Memory B cell (primary cell): Measurements from ENCODE around the gene TMEM130.
"Not testable (repeated sequence)": the region's sequence is repeated elsewhere in the genome, so short reads cannot be mapped to it uniquely, and the experiment has no call there.

Source experiments
- ATAC-seq: fragments of 150-1000 bp; cut with Tn5 transposase; 2 replicates; pipeline ENCODE4 v1.10.0; 2021; ENCODE audit warnings: low read depth, mild to moderate bottlenecking, moderate library complexity
- DNase-seq, 2 donors: peaks; one replicate each; pipeline ENCODE4 v3.0.0; 2022; ENCODE audit warnings: low spot score in 2 of 2
- H3K27ac Mint-ChIP-seq: one replicate; pipeline ENCODE4 v1.8.0; 2022; ENCODE audit warnings: mild to moderate bottlenecking, moderate library complexity, mixed read lengths
- H3K27me3 Mint-ChIP-seq: one replicate; pipeline ENCODE4 v1.8.0; 2022; ENCODE audit warnings: mixed read lengths
- H3K36me3 Mint-ChIP-seq: one replicate; pipeline ENCODE4 v1.8.0; 2022; ENCODE audit warnings: mild to moderate bottlenecking, mixed read lengths
- H3K4me1 Mint-ChIP-seq: one replicate; pipeline ENCODE4 v1.8.0; 2022; ENCODE audit warnings: mixed read lengths
- H3K4me3 Mint-ChIP-seq: one replicate; pipeline ENCODE4 v1.8.0; 2022; ENCODE audit warnings: mild to moderate bottlenecking, moderate library complexity, mixed read lengths
- H3K9me3 Mint-ChIP-seq: one replicate; pipeline ENCODE4 v1.8.0; 2022; ENCODE audit warnings: mixed read lengths

The TMEM130 gene

GRCh38 chr7:98884416-98884815 lies 14.6 kb upstream of the TMEM130 start:
- H3K27ac Mint-ChIP-seq = no peak overlapping the region
- H3K36me3 Mint-ChIP-seq = peaks cover 11% of the 10 kb centered on the region

GRCh38 chr7:98881561-98882315 lies 11.9 kb upstream of the TMEM130 start:
- peaks cover 3% of the 10 kb centered on the region for H3K36me3 Mint-ChIP-seq
- H3K4me1 Mint-ChIP-seq = peaks cover 8% of the 10 kb centered on the region
- no peak overlapping the region for H3K27ac Mint-ChIP-seq
- no peaks in the 10 kb centered on the region for H3K9me3 Mint-ChIP-seq
- ATAC-seq (no peak), DNase-seq (no peak)
- no peak overlapping the region for H3K4me3 Mint-ChIP-seq
- H3K27me3 Mint-ChIP-seq = no peaks in the 10 kb centered on the region

More at GRCh38 chr7:98884416-98884815, 14.6 kb upstream of the TMEM130 start:
- Mint-ChIP-seq H3K4me1 (peaks cover 9% of the 10 kb centered on the region), H3K9me3 (no peaks in the 10 kb centered on the region), H3K4me3 (no peak overlapping the region), H3K27me3 (no peaks in the 10 kb centered on the region)
- no peak for DNase-seq
- no peak for ATAC-seq

- Mint-ChIP-seq H3K27me3 (peaks cover 1% of the 10 kb centered on the region), H3K36me3 (peaks cover 3% of the 10 kb centered on the region), H3K4me1 (peaks cover 8% of the 10 kb centered on the region), H3K4me3 (peak overlapping the region; percentile 91), H3K27ac (no peak overlapping the region), H3K9me3 (no peaks in the 10 kb centered on the region)
- no peak for DNase-seq
- no peak for ATAC-seq
Measured at GRCh38 chr7:98880485-98880884, 10.7 kb upstream of the TMEM130 start.

GRCh38 chr7:98879979-98880315 lies 10.1 kb upstream of the TMEM130 start:
- ATAC-seq = no peak
- Mint-ChIP-seq H3K4me1 (peaks cover 8% of the 10 kb centered on the region), H3K27ac (peak overlapping the region; percentile 78), H3K9me3 (no peaks in the 10 kb centered on the region), H3K36me3 (peaks cover 3% of the 10 kb centered on the region), H3K27me3 (peaks cover 2% of the 10 kb centered on the region), H3K4me3 (peak overlapping the region; percentile 91)
- no peak for DNase-seq

GRCh38 chr7:98879198-98879978 lies 9.6 kb upstream of the TMEM130 start:
- peaks cover 2% of the 10 kb centered on the region for H3K27me3 Mint-ChIP-seq
- ATAC-seq (peak; percentile 78), DNase-seq (peak; percentile 50 to 60)
- H3K36me3 Mint-ChIP-seq = peaks cover 3% of the 10 kb centered on the region
- no peaks in the 10 kb centered on the region for H3K9me3 Mint-ChIP-seq
- H3K4me3 Mint-ChIP-seq = peak overlapping the region; percentile 91
- H3K27ac Mint-ChIP-seq = peak overlapping the region; percentile 78
- H3K4me1 Mint-ChIP-seq = peaks cover 8% of the 10 kb centered on the region

GRCh38 chr7:98878365-98879197 lies 8.8 kb upstream of the TMEM130 start, which contains the start of gene TRRAP:
TSS of gene TRRAP (plus strand) at chr7:98878532. CDS start at chr7:98881151, 2,619 bp downstream.
- Mint-ChIP-seq H3K4me1 (peaks cover 6% of the 10 kb centered on the region), H3K4me3 (peak within 1 kb of the TSS; percentile 91), H3K27ac (peak within 1 kb of the TSS; percentile 78), H3K27me3 (peaks cover 2% of the 10 kb centered on the region), H3K9me3 (no peaks in the 10 kb centered on the region), H3K36me3 (no peaks in the 10 kb centered on the region)
- DNase-seq (peak; percentile 71 to 88), ATAC-seq (peak; percentile 71)

GRCh38 chr7:98877692-98878364 lies 8.0 kb upstream of the TMEM130 start:
- H3K4me3 Mint-ChIP-seq = peak overlapping the region; percentile 73
- H3K9me3 Mint-ChIP-seq = no peaks in the 10 kb centered on the region
- DNase-seq (no peak), ATAC-seq (no peak)
- H3K36me3 Mint-ChIP-seq = no peaks in the 10 kb centered on the region
- H3K4me1 Mint-ChIP-seq = peaks cover 6% of the 10 kb centered on the region
- peaks cover 2% of the 10 kb centered on the region for H3K27me3 Mint-ChIP-seq
- H3K27ac Mint-ChIP-seq = no peak overlapping the region

GRCh38 chr7:98877146-98877545 lies 7.3 kb upstream of the TMEM130 start:
- DNase-seq (no peak), ATAC-seq (no peak)
- Mint-ChIP-seq H3K36me3 (no peaks in the 10 kb centered on the region), H3K27ac (no peak overlapping the region), H3K4me3 (peak overlapping the region; percentile 73), H3K27me3 (peaks cover 2% of the 10 kb centered on the region), H3K9me3 (no peaks in the 10 kb centered on the region), H3K4me1 (peaks cover 6% of the 10 kb centered on the region)

GRCh38 chr7:98875501-98875900 lies 5.7 kb upstream of the TMEM130 start:
- Mint-ChIP-seq H3K27ac (no peak overlapping the region), H3K4me1 (peaks cover 6% of the 10 kb centered on the region), H3K4me3 (no peak overlapping the region), H3K36me3 (no peaks in the 10 kb centered on the region), H3K9me3 (no peaks in the 10 kb centered on the region), H3K27me3 (peaks cover 2% of the 10 kb centered on the region)
- ATAC-seq (no peak), DNase-seq (no peak)

GRCh38 chr7:98874942-98875341 lies 5.1 kb upstream of the TMEM130 start:
- ATAC-seq (no peak), DNase-seq (no peak)
- peaks cover 10% of the 10 kb centered on the region for H3K4me1 Mint-ChIP-seq
- H3K9me3 Mint-ChIP-seq = no peaks in the 10 kb centered on the region
- H3K27me3 Mint-ChIP-seq = peaks cover 4% of the 10 kb centered on the region
- no peak overlapping the region for H3K4me3 Mint-ChIP-seq
- H3K27ac Mint-ChIP-seq = no peak overlapping the region
- no peaks in the 10 kb centered on the region for H3K36me3 Mint-ChIP-seq

GRCh38 chr7:98873610-98874009 lies 3.8 kb upstream of the TMEM130 start:
- not testable (repeated sequence) for ATAC-seq

GRCh38 chr7:98872328-98872924 lies 2.6 kb upstream of the TMEM130 start:
- H3K27ac Mint-ChIP-seq = no peak overlapping the region
- peaks cover 4% of the 10 kb centered on the region for H3K27me3 Mint-ChIP-seq
- ATAC-seq (no peak), DNase-seq (peak in 1 of 2 donors; percentile 23)
- no peaks in the 10 kb centered on the region for H3K9me3 Mint-ChIP-seq
- peaks cover 5% of the 10 kb centered on the region for H3K4me1 Mint-ChIP-seq
- no peak overlapping the region for H3K4me3 Mint-ChIP-seq
- H3K36me3 Mint-ChIP-seq = no peaks in the 10 kb centered on the region

More at GRCh38 chr7:98873610-98874009, 3.8 kb upstream of the TMEM130 start:
- H3K4me1 Mint-ChIP-seq, DNase-seq, H3K27ac Mint-ChIP-seq, H3K9me3 Mint-ChIP-seq, H3K27me3 Mint-ChIP-seq, H3K4me3 Mint-ChIP-seq, H3K36me3 Mint-ChIP-seq: not testable (repeated sequence)

- ATAC-seq (no peak), DNase-seq (no peak)
- Mint-ChIP-seq H3K36me3 (no peaks in the 10 kb centered on the region), H3K4me1 (peaks cover 4% of the 10 kb centered on the region), H3K4me3 (peak overlapping the region; percentile 94), H3K9me3 (no peaks in the 10 kb centered on the region), H3K27me3 (peaks cover 4% of the 10 kb centered on the region), H3K27ac (no peak overlapping the region)
Measured at GRCh38 chr7:98870807-98871491, 1.1 kb upstream of the TMEM130 start.
